Tracheal epithelial cell (primary cell): ENCODE data around the gene ZNF223. TPM values are rescaled to one million over a fixed set of nuclear protein-coding genes. Genes with fewer than 3 reads are reported as not detected.

Experiments
- total RNA-seq: library from RNA; depleted of rRNA; stranded (reverse); fragments of >200 nt; gene quantifications from 2 replicates; pipeline ENCODE4 v1.2.1, GENCODE V29; 2014

The ZNF223 gene
- total RNA-seq, result 2.9 and 7.9 TPM in 2 replicates

GRCh38 chr19:44051650-44052402, at the start of gene ZNF223:
Gene ZNF223 (plus strand): TSS chr19:44052036. CDS start chr19:44055177, 3,141 bp downstream.

GRCh38 chr19:44002566-44003460, 49.0 kb upstream of the ZNF223 start, which contains the start of gene ZNF230:
Gene ZNF230 (plus strand): TSS chr19:44002957. CDS start chr19:44007079, 4,122 bp downstream.

GRCh38 chr19:44025217-44025936, 26.5 kb upstream of the ZNF223 start, which contains the start of gene ZNF222:
Gene ZNF222 (plus strand): TSS chr19:44025379. CDS start chr19:44025437, 58 bp downstream.

GRCh38 chr19:44071824-44072542, 20.1 kb downstream of the ZNF223 start, which contains the start of gene ZNF284:
Gene ZNF284 (plus strand): TSS chr19:44072159. CDS start chr19:44076390, 4,231 bp downstream.

DNA sequence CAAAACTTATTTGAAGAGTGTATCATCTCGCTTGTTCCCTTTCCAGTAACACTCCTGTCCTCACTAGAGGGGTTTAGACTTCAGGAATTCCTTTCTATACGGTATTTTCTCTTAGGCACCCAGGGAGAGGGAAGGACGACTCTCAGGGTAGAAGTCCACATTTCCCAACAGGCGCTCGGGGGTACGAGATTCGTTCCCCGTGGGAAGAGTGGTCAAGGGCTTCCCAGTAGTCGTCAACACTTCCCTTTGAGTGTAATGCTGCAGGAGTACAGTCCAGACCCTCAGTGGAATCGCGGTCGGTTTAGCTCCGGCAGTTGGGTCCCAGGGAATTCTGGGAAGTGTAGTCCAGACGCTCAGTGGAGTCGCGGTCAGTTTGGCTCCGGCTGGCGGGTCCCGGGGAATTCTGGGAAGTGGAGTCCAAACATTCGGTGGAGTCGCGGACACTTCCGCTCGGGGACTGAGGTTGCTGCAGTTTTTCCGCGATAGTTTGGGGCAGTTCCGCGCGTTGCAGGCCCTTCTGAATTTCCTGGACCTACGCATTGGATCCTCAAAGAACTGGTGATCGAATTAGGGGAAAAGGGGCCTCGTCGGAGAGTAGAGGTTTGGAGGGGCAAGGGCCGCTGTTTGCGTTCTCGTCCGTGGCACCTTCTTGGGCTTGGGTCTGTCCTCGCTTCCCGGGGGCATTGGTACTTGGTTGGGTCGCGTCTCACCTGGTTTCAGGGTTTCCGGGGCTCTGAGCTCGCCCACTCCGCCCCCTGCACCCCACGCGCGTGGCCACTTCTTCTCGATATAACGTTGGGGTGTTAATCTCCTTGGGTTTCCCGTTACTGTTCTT, 42.3 kb downstream of the ZNF223 start, which contains the start of gene ZNF224:
TSS of gene ZNF224 (plus strand) at position 431 of the 835 bp plus-strand sequence. CDS start 3,513 bp downstream, outside the sequence.

DNA sequence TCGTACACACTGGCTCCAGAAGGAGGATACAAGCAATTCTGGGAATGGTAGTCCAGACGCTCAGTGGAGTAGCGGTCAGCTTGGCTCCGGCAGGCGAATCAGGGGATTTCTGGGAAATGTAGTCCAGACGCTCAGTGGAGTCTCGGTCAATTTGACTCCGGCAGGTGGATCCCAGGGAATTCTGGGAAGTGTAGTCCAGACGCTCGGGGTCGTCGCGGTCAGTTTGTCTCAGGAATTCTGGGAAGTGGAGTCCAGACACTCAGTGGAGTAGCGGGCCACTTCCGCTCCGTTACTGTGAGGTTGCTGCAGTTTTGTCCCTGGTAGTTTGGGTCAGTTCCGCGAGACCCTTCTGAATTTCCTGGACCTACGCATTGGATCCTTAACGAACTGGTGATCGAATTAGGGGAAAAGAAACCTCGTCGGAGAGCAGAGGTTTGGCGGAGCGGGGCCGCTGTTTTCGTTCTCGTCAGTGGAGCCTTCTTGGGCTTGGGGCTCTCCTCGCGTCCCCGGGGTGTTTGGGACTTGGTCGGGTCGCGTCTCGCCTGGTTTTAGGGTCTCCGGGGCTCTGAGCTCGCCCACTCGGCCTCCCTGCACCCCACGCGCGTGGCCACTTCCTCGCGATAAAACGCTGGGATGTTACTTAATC, 61.4 kb downstream of the ZNF223 start, which contains the start of gene ZNF225:
TSS of gene ZNF225 (plus strand) at position 262 of the 646 bp plus-strand sequence. CDS start 2,429 bp downstream, outside the sequence.

Other genes with a start within 250 kb of the ZNF223 start
- 1.5 and 2.7 TPM in 2 replicates for gene LYPD5, start 249.6 kb upstream of the ZNF223 start, total RNA-seq
- gene ZNF283, start 224.7 kb upstream of the ZNF223 start, total RNA-seq, result 5.1 and 11.7 TPM in 2 replicates
- 0.96 and 1.3 TPM in 2 replicates for gene ZNF404, start 168.1 kb upstream of the ZNF223 start, total RNA-seq
- gene ZNF45, start 116.8 kb upstream of the ZNF223 start, total RNA-seq, result 8.4 and 10.7 TPM in 2 replicates
- 1.7 and 2.6 TPM in 2 replicates for gene ZNF221, start 100.8 kb upstream of the ZNF223 start, total RNA-seq
- gene ZNF155, start 67.8 kb upstream of the ZNF223 start, total RNA-seq, result 4.0 and 4.6 TPM in 2 replicates
- 1.9 and 2.2 TPM in 2 replicates for gene ZNF230, start 49.1 kb upstream of the ZNF223 start, total RNA-seq
- gene ZNF222, start 26.7 kb upstream of the ZNF223 start, total RNA-seq, result 3.4 TPM in 2 replicates
- gene ZNF284, start 20.1 kb downstream of the ZNF223 start, total RNA-seq, result 2.2 and 2.3 TPM in 2 replicates
- 11.8 and 16.4 TPM in 2 replicates for gene ZNF224, start 42.3 kb downstream of the ZNF223 start, total RNA-seq
- gene ZNF225, start 61.4 kb downstream of the ZNF223 start, total RNA-seq, result 1.9 and 4.0 TPM in 2 replicates
- 5.8 and 6.0 TPM in 2 replicates for gene ZNF234, start 89.5 kb downstream of the ZNF223 start, total RNA-seq
- 7.2 and 9.0 TPM in 2 replicates for gene ZNF226, start 113.1 kb downstream of the ZNF223 start, total RNA-seq
- 10.0 and 10.4 TPM in 2 replicates for gene ZNF227, start 160.5 kb downstream of the ZNF223 start, total RNA-seq
- gene ZNF233, start 207.8 kb downstream of the ZNF223 start, total RNA-seq, result 0.24 and 1.1 TPM in 2 replicates